Measurements from ENCODE around the gene ARIH2. TPM values are rescaled to one million over a fixed set of nuclear protein-coding genes. Genes with fewer than 3 reads are reported as not detected.

ARIH2 gene
- total RNA-seq, 1 donor from 2014 or later: 88.1 TPM

- intact Hi-C loops (cut with DNase I): no loop called here
- TF ChIP-seq CTCF (IDR thresholded peaks at IDR 0.05): no peak
- Histone ChIP-seq H3K4me1 (peaks cover 31% of the 10 kb centered on the region), H3K9me3 (no peaks in the 10 kb centered on the region), H3K27me3 (no peaks in the 10 kb centered on the region), H3K36me3 (peaks cover 41% of the 10 kb centered on the region), H3K27ac (no peak overlapping the region), H3K4me3 (no peak overlapping the region)
- ATAC-seq (no peak), DNase-seq (no peak)
Observed at GRCh38 chr3:49024449-49024848, 105.8 kb downstream of the ARIH2 start.

GRCh38 chr3:49025005-49025792 is 106.6 kb downstream of the ARIH2 start:
- no peak for TF ChIP-seq CTCF (IDR thresholded peaks at IDR 0.05)
- Histone ChIP-seq H3K36me3 (peaks cover 47% of the 10 kb centered on the region), H3K27me3 (no peaks in the 10 kb centered on the region), H3K9me3 (no peaks in the 10 kb centered on the region), H3K27ac (no peak overlapping the region), H3K4me1 (peaks cover 23% of the 10 kb centered on the region), H3K4me3 (no peak overlapping the region)
- intact Hi-C loops (cut with DNase I): no loop called here
- no peak for ATAC-seq
- DNase-seq: no peak

- no peaks in the 10 kb centered on the region for H3K9me3 ChIP-seq
- H3K4me1 ChIP-seq: peaks cover 20% of the 10 kb centered on the region
- ATAC-seq (no peak), DNase-seq (no peak)
- H3K36me3 ChIP-seq: peaks cover 55% of the 10 kb centered on the region
- H3K27me3 ChIP-seq: no peaks in the 10 kb centered on the region
- H3K27ac ChIP-seq: no peak overlapping the region
- intact Hi-C loops (cut with DNase I): no loop called here
- TF ChIP-seq CTCF (IDR thresholded peaks at IDR 0.05): no peak
- H3K4me3 ChIP-seq: no peak overlapping the region
Observed at GRCh38 chr3:49025793-49026520, 107.3 kb downstream of the ARIH2 start.

- TF ChIP-seq CTCF (IDR thresholded peaks at IDR 0.05): no peak
Observed at GRCh38 chr3:49026536-49026935, 107.9 kb downstream of the ARIH2 start.

GRCh38 chr3:49027634-49028033 is 109.0 kb downstream of the ARIH2 start:
- Histone ChIP-seq H3K27ac (peak overlapping the region; percentile 93), H3K4me3 (no peak overlapping the region), H3K36me3 (peaks cover 72% of the 10 kb centered on the region), H3K9me3 (no peaks in the 10 kb centered on the region), H3K27me3 (no peaks in the 10 kb centered on the region), H3K4me1 (peaks cover 19% of the 10 kb centered on the region)
- intact Hi-C loops (cut with DNase I): no loop called here
- DNase-seq: no peak
- TF ChIP-seq CTCF (IDR thresholded peaks at IDR 0.05): no peak
- ATAC-seq: no peak

More at GRCh38 chr3:49026536-49026935, 107.9 kb downstream of the ARIH2 start:
- no peak for DNase-seq
- Histone ChIP-seq H3K4me3 (no peak overlapping the region), H3K9me3 (no peaks in the 10 kb centered on the region), H3K27me3 (no peaks in the 10 kb centered on the region), H3K27ac (no peak overlapping the region), H3K4me1 (peaks cover 20% of the 10 kb centered on the region), H3K36me3 (peaks cover 61% of the 10 kb centered on the region)
- no peak for ATAC-seq
- intact Hi-C loops (cut with DNase I): no loop called here

All from upper lobe of right lung (tissue), 1 donor.